B cell (primary cell): Measurements from ENCODE around the gene CYP2D6. TPM values are rescaled to one million over a fixed set of nuclear protein-coding genes. Genes with fewer than 3 reads are reported as not detected.

Source experiments
- ATAC-seq: fragments of 200-7000 bp; cut with Tn5 transposase; one replicate; pipeline ENCODE4 v1.10.0; 2021; ENCODE audit warnings: low read depth, mild to moderate bottlenecking, moderate number of reproducible peaks, moderate library complexity
- CTCF ChIA-PET: fragments of 350-600 bp; sonication (Branson Sonifier 250); formaldehyde crosslinking; loops from one replicate; lab custom pipeline; 2021; ENCODE audit warnings: antibody characterized with exemption, inconsistent platforms; lab: Charles Lee
- POLR2A ChIA-PET: fragments of 350-600 bp; sonication (Branson Sonifier 250); formaldehyde crosslinking; loops from one replicate; lab custom pipeline; 2021; ENCODE audit warnings: antibody characterized with exemption; lab: Charles Lee
- DNase-seq: peaks from one replicate; pipeline ENCODE4 v3.0.0; 2013
- H2AFZ ChIP-seq: 2 replicates; pipeline ENCODE4 v1.6.1; 2012; ENCODE audit warnings: mild to moderate bottlenecking, low read depth, low read length; ENCODE audit not compliant: insufficient read depth, poor library complexity, severe bottlenecking
- H3K27ac ChIP-seq, 2 donors: 1 replicate in 1 of 2; 2 replicates in 1 of 2; pipeline ENCODE4 v1.5.1; 2012 to 2013; ENCODE audit warnings: low read length in 2 of 2, mild to moderate bottlenecking in 2 of 2, moderate library complexity in 1 of 2
- H3K27me3 ChIP-seq, 4 experiments: fragments of 200-600 bp in 1 of 4; sonication (generic) in 1 of 4; replicated peaks in 1 of 4; 1 replicate in 2 of 4; 2 replicates in 2 of 4; pipeline versions ENCODE4 v1.6.1 to v1.7.0; 2013 to 2016; ENCODE audit warnings: low read length in 3 of 4, mild to moderate bottlenecking in 2 of 4, mixed read lengths in 1 of 4, moderate library complexity in 1 of 4; ENCODE audit not compliant: insufficient read depth in 4 of 4, control insufficient read depth in 3 of 4; ENCODE audit errors: control extremely low read depth in 1 of 4
- H3K36me3 ChIP-seq, 2 experiments: replicated peaks in 1 of 2; 1 replicate in 1 of 2; 2 replicates in 1 of 2; pipeline versions ENCODE4 v1.6.1 to v1.7.1; 2013; ENCODE audit warnings: low read length in 1 of 2; ENCODE audit not compliant: insufficient read depth in 2 of 2, control insufficient read depth in 1 of 2; ENCODE audit errors: control extremely low read depth in 1 of 2, extremely low read depth in 1 of 2
- H3K4me1 ChIP-seq, 2 donors: fragments of 200-600 bp in 1 of 2; sonication (generic) in 1 of 2; 1 replicate in 1 of 2; 2 replicates in 1 of 2; pipeline versions ENCODE4 v1.5.1 to v1.6.1; 2013 to 2017; ENCODE audit warnings: low read length in 2 of 2; ENCODE audit not compliant: control insufficient read depth in 2 of 2, insufficient read depth in 2 of 2
- H3K4me2 ChIP-seq: replicated peaks from 2 replicates; pipeline ENCODE3; 2012; ENCODE audit warnings: mild to moderate bottlenecking, low read depth, low read length; ENCODE audit not compliant: poor library complexity, severe bottlenecking
- H3K4me3 ChIP-seq, 5 experiments: fragments of 200-600 bp in 1 of 5; sonication (generic) in 1 of 5; 1 replicate in 3 of 5; 2 replicates in 2 of 5; pipeline versions ENCODE4 v1.5.1 to v1.7.0; 2011 to 2016; ENCODE audit warnings: low read length in 4 of 5, mild to moderate bottlenecking in 4 of 5, low read depth in 2 of 5, control low read depth in 1 of 5, moderate library complexity in 1 of 5; ENCODE audit not compliant: insufficient read depth in 1 of 5; ENCODE audit errors: control extremely low read depth in 1 of 5, extremely low read depth in 1 of 5
- H3K79me2 ChIP-seq: fragments of 200-600 bp; sonication (generic); one replicate; pipeline ENCODE4 v1.6.0; 2016; ENCODE audit warnings: low read length; ENCODE audit not compliant: control insufficient read depth, insufficient read depth
- H3K9ac ChIP-seq: fragments of 200-600 bp; sonication (generic); 2 replicates; pipeline ENCODE4 v1.6.1; 2017; ENCODE audit warnings: mild to moderate bottlenecking, low read length, moderate library complexity
- H3K9me3 ChIP-seq, 3 donors: one replicate each; pipeline versions ENCODE4 v1.6.1 to v1.7.1; 2013; ENCODE audit warnings: low read length in 2 of 3; ENCODE audit not compliant: control insufficient read depth in 2 of 3, insufficient read depth in 1 of 3; ENCODE audit errors: control extremely low read depth in 1 of 3
- H4K20me1 ChIP-seq: 2 replicates; pipeline ENCODE4 v1.6.0; 2012; ENCODE audit warnings: mild to moderate bottlenecking, low read length; ENCODE audit not compliant: insufficient read depth, control insufficient read depth, poor library complexity, severe bottlenecking
- H3K27ac Mint-ChIP-seq: one replicate; pipeline ENCODE4 v1.8.0; 2021; ENCODE audit warnings: mixed read lengths
- H3K27me3 Mint-ChIP-seq: one replicate; pipeline ENCODE4 v1.8.0; 2021; ENCODE audit warnings: mixed read lengths
- H3K4me1 Mint-ChIP-seq: one replicate; pipeline ENCODE4 v1.8.0; 2021; ENCODE audit warnings: mixed read lengths
- H3K4me3 Mint-ChIP-seq: one replicate; pipeline ENCODE4 v1.8.0; 2021; ENCODE audit warnings: mixed read lengths
- H3K9me3 Mint-ChIP-seq: one replicate; pipeline ENCODE4 v1.8.0; 2022; ENCODE audit warnings: mixed read lengths; ENCODE audit not compliant: insufficient read depth
- EZH2 ChIP-seq: IDR thresholded peaks from 2 replicates; pipeline ENCODE4 v1.6.1; 2012; ENCODE audit warnings: borderline replicate concordance, low read depth, mild to moderate bottlenecking, moderate library complexity, low read length; ENCODE audit not compliant: insufficient read depth, poor library complexity, severe bottlenecking
- WGBS: methylation state at CpG from one replicate; pipeline ENCODE4 v1.1.5; 2013; ENCODE audit warnings: missing lambda C conversion rate; ENCODE audit not compliant: insufficient coverage; 5-methylcytosine and 5-hydroxymethylcytosine counted together
- intact Hi-C: fragments of 100-400 bp; cut with micrococcal nuclease; formaldehyde crosslinking; loops from one replicate; pipeline ENCODE4 v1.10.0; 2022
- polyA plus RNA-seq: library from polyadenylated mRNA; depleted of rRNA; stranded (reverse); fragments of >200 nt; gene quantifications from 2 replicates; pipeline ENCODE4 v1.2.3, GENCODE V29; 2012
- total RNA-seq, 2 donors: library from RNA; stranded (reverse); fragments of 120-200 nt in 1 of 2; gene quantifications; 1 replicate in 1 of 2; 2 replicates in 1 of 2; pipeline versions ENCODE4 v1.2.3 to v1.2.4, GENCODE V29; 2013 to 2022

The CYP2D6 gene
- total and polyA plus RNA-seq, 2 donors (not counting 1 experiment from before 2014, with no cell fraction given): 3.1 to 3.9 TPM

GRCh38 chr22:42162728-42163489, 32.3 kb upstream of the CYP2D6 start:
- no peak for DNase-seq
- H3K36me3 ChIP-seq: peaks cover 2 to 39% of the 10 kb centered on the region in 2 experiments
- ChIA-PET CTCF (interaction anchor here (0.6 kb wide), 1 partner anchor 276 kb away, joined by 3 read pairs; no protein-coding TSS in a partner anchor), POLR2A (no interaction called here)
- H3K9ac ChIP-seq: no peak overlapping the region
- ATAC-seq: no peak
- no peaks in the 10 kb centered on the region for H3K27me3 ChIP-seq
- H3K4me1 Mint-ChIP-seq: peaks cover 4% of the 10 kb centered on the region
- intact Hi-C loops: no loop called here
- no peak overlapping the region for H3K4me3 Mint-ChIP-seq
- no peaks in the 10 kb centered on the region for H3K9me3 Mint-ChIP-seq
- no peak for TF ChIP-seq EZH2
- no peaks in the 10 kb centered on the region for H3K27me3 Mint-ChIP-seq
- H3K27ac ChIP-seq: no peak overlapping the region
- no peak overlapping the region for H2AFZ ChIP-seq
- H3K4me1 ChIP-seq: no peaks in the 10 kb centered on the region
- no peaks in the 10 kb centered on the region for H3K9me3 ChIP-seq
- H4K20me1 ChIP-seq: peaks cover 28% of the 10 kb centered on the region
- WGBS: 97% methylated on average over 12 of the region's 12 CpGs
- H3K79me2 ChIP-seq: peaks cover 20% of the 10 kb centered on the region
- H3K4me2 ChIP-seq: no peak overlapping the region
- H3K4me3 ChIP-seq: no peak overlapping the region
- no peak overlapping the region for H3K27ac Mint-ChIP-seq

GRCh38 chr22:42160830-42161696, 30.5 kb upstream of the CYP2D6 start:
- Histone ChIP-seq H3K79me2 (peaks cover 8% of the 10 kb centered on the region), H3K4me1 (no peaks in the 10 kb centered on the region), H3K4me2 (no peak overlapping the region), H3K4me3 (no peak overlapping the region), H3K36me3 (peaks cover 1 to 34% of the 10 kb centered on the region in 2 experiments), H4K20me1 (peaks cover 27% of the 10 kb centered on the region), H3K9ac (no peak overlapping the region), H2AFZ (no peak overlapping the region), H3K9me3 (no peaks in the 10 kb centered on the region), H3K27ac (no peak overlapping the region), H3K27me3 (no peaks in the 10 kb centered on the region)
- Mint-ChIP-seq H3K27ac (no peak overlapping the region), H3K9me3 (no peaks in the 10 kb centered on the region), H3K27me3 (no peaks in the 10 kb centered on the region), H3K4me1 (peaks cover 4% of the 10 kb centered on the region), H3K4me3 (no peak overlapping the region)
- WGBS: 88% methylated on average over 12 of the region's 18 CpGs
- POLR2A ChIA-PET: no interaction called here
- TF ChIP-seq EZH2: no peak
- ATAC-seq (no peak), DNase-seq (no peak)
- CTCF ChIA-PET: interaction anchor here (2.5 kb wide), 1 partner anchor 10 kb away, joined by 11 read pairs; no protein-coding TSS in a partner anchor
- intact Hi-C loops: no loop called here
